Cerebellar nuclear complex (tissue), 1 donor: ENCODE data around the gene TPRX2.
"Not testable (repeated sequence)": the region's sequence is repeated elsewhere in the genome, so short reads cannot be mapped to it uniquely, and the experiment has no call there.

ENCODE experiments used
- DNase-seq, 2 experiments: peaks; one replicate each; lab custom pipeline; 2025; lab: John Stamatoyannopoulos, UW

The TPRX2 gene, protein sequence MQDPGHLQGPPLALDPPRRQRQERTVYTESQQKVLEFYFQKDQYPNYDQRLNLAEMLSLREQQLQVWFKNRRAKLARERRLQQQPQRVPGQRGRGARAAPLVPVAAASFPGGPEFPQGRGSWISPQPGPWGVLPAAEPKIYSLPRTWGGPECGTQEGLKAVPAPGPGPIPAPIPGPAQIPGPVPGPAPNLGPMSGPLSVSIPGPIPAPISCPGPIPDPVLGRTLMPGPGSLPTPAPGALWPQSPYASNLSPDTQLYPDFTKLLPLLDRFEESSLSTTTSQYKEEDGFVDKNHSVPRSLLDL

DNA sequence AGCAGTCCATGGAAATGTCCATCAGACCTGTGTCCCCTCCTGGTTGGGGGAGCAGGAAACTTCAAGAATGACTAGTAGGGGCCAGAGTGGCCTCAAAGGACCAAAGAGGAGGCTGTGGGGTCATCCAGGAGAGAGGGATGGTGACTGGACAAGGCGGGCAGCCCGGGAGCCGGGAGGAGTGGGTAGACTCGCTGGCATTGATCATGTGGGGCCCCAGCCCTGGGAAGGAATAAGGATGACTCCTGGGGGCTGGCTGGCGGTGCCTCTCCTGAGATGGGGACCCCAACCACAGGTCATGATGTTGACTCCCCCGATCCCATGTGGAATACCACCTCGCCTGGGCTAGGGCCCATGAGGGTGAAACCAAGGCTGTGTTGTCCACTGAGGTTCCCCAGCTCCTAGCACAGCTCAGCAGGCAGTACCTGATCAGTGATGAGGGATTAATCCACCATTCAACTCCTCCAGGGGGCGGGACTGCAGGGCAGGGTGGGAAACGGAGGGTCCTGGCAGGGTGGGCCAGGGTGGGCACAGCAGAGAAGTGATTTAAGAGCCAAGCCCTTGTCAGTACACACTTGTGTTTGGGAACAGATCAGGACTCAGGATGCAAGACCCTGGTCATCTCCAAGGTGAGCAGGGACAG is at the start of gene TPRX2:
Gene TPRX2 (plus strand): TSS at position 590 of the 640 bp plus-strand sequence. CDS start 12 bp downstream, at position 602.
- DNase-seq, result not testable (repeated sequence)

DNA sequence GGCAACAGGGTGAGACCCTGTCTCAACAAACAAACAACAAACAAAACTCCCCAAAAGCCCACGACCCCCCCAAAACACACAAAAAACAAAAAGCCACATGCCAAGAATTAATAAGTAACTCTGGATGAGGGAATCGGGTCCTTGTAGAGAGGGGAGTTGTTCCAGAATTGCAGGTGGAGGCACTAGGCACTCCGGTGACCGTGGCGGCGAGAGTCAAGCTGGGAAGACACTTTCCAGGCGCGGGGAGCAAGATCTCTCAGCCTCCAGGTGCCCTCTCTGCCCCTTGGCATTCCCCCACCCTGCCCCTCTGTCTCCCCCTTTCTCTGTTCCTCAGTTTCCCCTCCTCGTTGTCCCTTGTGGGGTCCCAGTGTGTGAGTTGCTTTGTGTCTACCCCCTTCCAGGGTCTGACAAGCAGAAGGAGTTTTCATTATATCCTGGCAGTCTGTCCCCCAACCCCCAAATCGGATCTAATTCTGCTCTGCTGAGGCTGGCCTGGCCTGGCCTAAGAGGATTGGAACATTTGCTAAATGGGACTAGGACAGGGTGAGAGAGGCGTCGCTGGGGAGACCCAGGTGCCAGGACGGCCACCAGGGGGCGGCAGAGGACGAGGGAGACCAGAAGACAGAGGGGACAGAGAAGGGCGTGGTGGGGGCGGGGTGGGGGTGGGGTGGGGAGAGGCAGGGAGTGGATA is 45.6 kb upstream of the TPRX2 start:
- no peak for DNase-seq

DNA sequence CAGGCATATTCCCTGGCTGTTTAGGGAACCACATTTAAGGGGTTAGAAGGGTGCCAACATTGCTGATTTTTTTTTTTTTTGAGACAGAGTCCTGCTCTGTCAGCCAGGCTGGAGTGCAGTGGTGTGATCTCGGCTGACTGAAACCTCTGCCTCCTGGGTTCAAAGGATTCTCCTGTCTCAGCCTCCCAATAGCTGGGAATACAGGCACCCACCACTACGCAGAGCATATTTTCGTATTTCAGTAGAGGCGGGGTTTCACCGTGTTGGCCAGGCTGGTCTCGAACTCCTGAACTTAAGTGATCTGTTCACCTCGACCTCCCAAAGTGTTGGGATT is 45.1 kb upstream of the TPRX2 start:
- DNase-seq, result no peak

DNA sequence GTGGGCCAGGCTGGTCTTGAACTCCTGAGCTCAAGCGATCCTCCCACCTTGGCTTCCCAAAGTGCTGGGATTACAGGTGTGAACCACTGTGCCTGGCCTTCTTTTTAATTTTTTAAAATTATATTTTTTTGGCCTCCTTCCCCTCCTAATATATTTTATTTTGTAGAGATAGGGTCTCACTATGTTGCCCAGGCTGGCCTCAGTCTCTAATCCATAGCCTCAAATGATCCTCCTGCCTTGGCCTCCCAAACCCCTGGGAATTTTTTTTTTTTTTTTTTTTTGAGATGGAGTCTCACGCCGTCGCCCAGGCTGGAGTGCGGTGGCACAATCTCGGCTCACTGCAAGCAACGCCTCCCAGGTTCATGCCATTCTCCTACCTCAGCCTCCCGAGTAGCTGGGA is 42.8 kb upstream of the TPRX2 start:
- DNase-seq, result not testable (repeated sequence)

DNA sequence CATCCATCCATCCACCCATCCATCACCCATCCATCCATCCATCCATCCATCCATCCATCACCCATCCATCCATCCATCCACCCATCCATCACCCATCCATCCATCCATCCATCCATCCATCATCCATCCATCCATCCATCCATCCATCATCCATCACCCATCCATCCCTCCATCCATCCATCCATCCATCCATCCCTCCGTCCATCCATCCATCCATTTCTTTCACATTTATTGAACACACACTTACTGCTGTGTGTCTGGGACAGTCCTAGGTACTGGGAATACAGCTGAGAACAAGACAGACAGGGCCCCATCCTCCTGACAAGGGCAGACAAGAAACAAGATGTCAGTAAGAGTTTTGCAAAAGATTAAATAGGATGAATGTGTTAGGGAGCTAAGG is 40.8 kb upstream of the TPRX2 start:
- not testable (repeated sequence) for DNase-seq

DNA sequence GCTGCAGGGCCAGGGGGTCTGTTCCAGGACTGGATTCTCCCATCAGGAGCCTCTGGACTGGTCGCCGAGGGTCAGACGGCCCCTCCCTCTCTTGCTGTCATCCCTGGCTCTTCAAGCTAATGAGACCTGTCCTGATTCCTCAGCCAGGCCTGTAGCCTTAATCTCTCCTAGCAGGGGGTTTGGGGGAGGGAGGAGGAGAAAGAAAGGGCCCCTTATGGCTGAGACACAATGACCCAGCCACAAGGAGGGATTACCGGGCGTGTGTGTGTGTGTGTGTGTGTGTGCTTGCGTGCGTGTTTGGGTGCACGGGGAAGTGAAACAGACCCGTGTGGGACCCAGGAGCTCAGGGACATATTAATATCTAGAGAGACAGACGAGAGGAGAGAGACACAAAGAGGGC is 39.2 kb upstream of the TPRX2 start:
- DNase-seq, result no peak

DNA sequence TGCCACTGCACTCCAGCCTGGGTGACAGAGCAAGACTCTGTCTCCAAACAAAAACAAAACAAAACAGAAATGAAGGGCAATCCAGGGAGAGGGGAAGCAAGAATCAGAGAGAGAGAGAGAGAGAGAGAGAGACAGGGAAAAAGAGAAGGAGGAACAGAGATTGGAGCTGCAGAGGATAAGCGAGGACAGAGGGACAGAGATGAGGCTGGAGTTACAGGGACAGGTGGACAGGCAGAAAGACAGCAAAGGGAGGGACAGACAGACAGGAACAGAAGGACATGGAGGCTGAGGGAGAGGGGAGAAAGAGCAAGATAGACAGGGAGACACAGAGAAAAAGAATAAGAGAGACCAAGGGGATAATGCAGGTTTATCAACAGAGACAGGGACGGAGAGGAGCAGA is 38.6 kb upstream of the TPRX2 start:
- no peak for DNase-seq

DNA sequence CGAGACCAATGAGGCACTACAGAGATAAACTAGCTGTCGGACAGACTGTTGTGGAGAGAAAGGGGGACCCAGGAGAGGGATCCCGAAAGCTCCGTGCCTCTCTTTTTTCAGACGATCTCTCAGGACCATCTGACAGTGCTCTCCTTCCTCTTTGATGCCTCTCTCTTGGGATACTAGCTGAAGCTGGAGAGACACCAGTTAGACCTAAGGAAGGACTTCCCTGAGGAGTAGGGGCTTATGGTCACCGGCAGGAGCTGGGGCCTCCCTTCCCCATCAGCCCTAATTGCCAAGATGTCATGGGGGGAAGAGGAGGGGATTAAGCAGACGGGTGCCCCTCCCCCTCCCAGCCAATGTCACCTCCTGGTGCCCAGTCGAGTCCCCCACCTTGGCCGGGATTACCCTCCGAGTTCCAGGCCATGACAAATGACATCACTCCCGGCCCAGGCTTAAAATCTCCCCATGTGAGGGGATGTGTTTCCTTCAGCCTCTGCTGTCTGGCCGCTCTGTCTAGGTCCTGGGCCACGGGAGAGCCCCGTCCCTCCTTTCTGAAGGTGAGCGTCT is 37.5 kb upstream of the TPRX2 start, which contains the start of gene CRX:
Gene CRX (plus strand): TSS at position 478 of the 561 bp plus-strand sequence. CDS start 12,507 bp downstream, outside the sequence.
- no peak for DNase-seq

DNA sequence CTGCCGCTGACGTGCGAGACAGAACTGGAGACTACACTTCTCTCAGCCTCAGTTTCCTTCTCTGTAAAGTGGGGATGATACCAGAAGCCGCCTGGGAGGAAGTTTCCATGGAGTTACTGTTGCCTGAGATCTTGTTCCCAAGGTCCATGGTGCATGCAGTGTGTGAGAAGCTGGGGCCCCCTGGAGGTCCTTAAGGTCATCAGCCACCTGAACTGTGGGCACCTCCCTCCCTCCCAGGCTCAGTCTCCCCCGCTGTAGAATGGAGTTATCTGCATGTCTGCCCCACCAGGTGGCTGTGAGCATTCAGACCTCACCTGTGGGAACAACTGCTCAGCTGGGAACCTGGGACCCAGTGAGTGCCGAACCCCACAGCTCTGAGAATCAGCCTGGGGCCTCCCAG is 34.6 kb upstream of the TPRX2 start:
- DNase-seq, result no peak

DNA sequence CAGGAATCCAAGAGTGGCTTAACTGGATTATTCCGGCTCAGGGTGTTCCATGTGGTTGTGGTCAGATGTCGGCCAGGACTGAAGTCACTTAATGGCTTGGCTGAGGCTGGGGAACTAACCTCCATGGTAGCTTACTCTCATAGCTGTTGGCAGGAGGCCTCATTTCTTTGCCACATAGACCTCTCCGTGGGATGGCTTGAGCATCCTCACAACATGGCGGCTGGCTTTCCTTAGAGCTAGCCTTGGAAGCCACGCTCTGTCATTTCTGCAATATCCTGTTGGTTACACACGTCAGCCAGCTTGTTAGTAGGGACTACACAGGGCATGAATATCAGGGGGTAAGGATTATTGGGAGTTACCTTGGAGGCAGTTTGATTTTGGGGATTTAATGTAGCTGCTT is 32.2 kb upstream of the TPRX2 start:
- DNase-seq, result no peak

DNA sequence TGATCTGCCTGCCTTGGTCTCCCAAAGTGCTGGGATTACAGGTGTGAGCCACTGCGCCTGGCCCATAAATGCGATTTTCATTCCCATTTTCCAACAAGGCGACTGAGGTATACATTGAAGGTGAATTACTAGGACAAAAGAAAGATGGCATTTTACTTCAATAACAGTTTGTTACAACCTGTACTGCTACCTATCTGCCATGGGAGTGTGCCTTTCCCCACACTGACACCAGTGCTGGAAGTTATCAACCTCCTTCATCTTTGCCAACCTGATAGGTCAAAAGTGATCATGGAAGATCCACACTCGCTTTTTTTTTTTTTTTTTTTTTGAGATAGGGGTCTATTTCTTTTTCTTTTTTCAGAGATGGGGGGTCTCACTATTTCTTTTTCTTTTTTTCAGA is 26.3 kb upstream of the TPRX2 start:
- DNase-seq, result no peak

DNA sequence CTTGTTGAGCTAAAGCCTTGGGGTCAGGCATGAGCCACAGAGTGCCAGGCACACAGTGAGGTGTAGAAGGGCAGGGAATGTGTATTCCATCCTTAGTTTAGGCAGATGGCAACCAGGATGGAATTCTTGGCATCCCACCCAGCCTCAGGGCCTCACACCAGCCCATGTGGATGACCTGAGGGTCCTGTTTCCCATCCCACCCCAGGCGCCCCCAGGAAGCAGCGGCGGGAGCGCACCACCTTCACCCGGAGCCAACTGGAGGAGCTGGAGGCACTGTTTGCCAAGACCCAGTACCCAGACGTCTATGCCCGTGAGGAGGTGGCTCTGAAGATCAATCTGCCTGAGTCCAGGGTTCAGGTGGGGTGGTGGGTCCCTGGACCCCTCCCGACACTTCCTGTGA is 23.0 kb upstream of the TPRX2 start:
- no peak for DNase-seq

DNA sequence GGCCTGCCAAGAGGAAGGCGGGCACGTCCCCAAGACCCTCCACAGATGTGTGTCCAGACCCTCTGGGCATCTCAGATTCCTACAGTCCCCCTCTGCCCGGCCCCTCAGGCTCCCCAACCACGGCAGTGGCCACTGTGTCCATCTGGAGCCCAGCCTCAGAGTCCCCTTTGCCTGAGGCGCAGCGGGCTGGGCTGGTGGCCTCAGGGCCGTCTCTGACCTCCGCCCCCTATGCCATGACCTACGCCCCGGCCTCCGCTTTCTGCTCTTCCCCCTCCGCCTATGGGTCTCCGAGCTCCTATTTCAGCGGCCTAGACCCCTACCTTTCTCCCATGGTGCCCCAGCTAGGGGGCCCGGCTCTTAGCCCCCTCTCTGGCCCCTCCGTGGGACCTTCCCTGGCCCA is 19.6 kb upstream of the TPRX2 start:
- DNase-seq, result no peak

DNA sequence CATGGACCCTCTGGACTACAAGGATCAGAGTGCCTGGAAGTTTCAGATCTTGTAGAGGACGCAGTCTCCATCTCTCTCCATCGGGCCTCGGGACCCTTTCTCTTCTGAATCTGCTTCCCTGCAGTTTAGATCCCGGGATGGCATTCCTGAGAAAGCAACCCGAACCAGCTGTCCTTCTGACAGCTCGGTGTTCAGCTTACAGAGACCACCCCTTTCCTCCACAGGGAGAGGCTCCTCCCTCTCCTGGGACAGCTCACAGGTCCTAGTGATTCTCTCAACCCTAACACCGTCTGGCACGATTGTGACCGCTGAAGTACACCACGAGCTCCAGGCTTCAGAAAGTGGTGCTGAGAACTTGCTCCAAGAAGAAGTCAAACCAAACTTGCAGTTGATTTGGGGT is 19.1 kb upstream of the TPRX2 start:
- DNase-seq, result no peak

DNA sequence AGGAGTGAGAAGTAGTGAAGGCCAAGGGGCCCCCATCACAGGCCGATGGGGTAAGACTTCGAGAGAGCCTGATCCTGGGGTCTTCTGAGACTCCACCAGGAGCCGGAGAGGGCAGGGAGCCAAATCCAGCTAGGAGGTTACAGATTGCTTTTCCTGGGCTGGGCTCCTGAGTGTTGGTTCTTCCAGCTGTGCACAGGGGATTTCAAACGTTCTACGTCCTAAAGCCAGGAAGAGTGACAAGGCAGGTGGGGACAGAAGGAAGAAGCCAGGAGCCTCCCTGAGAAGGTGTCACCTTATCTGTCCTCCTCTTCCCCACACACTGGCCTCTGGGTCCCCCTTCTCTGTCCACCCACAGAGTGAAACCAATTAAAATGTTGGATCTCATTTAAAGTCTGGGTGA is 16.1 kb upstream of the TPRX2 start:
- DNase-seq, result no peak

DNA sequence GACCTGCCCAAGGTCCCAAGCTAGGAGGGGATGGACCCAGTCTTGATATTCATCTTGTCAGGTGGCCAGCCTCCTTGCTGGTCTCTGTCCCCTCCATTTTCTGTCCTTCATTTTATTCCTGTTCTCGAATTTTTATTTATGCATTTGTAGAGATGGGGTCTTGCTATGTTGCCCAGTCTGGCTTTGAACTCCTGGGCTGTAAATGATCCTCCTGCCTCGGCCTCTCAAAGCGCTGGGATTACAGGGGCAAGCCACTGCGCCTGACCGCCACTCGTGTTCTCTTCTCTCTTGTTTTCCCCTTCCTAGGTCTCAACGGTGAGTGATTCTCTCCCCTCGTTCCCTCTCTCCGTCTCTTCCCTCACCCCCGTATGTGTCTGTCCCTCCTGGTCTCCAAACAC is 10.6 kb upstream of the TPRX2 start:
- DNase-seq, result no peak

DNA sequence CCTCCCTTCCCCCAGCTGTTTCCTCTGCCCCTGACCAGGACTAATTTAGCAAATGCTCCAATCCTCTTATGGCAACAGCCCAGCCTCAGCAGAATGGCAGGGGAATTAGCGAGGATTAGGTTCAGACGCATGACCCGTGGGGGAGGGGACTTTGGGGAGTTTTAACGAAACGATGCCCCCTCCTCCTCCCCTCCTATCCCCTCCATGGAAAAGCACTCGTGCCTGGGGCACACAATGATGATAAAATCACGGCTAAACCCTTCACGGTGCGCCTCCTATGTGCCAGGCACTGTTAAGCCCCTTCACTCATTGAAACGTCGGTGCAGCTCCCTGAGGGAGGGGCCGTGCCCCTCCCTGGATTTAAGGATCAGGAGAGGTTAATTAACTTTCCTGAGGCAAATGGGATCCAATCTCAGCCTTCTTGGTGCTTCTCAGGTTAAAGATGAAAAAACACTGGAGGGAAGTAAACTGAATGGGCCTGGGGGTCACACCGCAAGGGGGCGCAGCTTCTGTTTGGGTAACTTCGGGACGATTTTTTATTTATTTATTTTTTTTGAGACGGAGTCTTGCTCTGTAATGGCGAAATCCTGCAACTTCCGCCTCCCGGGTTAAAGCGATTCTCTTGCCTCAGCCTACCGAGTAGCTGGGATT is 10.1 kb upstream of the TPRX2 start:
- no peak for DNase-seq

DNA sequence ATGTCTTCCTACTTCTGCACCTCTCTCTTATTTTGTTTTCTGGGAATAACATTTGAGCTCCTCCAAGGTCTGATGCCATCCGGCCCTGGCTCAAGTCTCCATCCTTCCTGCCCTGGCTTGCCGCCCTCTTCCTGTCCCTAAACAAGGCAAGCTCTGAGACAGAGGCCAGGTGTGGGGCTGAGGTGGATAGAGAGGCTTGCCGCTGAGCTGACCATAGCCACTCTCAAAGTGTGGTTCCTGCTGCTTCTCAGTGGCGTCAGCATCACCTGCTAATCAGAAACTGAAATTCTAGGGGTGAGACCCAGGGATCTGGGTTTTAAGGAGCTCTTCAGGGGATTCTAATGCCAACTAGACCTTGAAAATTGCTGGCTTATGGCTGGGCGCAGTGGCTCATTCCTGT is 6.0 kb upstream of the TPRX2 start:
- DNase-seq, result no peak

DNA sequence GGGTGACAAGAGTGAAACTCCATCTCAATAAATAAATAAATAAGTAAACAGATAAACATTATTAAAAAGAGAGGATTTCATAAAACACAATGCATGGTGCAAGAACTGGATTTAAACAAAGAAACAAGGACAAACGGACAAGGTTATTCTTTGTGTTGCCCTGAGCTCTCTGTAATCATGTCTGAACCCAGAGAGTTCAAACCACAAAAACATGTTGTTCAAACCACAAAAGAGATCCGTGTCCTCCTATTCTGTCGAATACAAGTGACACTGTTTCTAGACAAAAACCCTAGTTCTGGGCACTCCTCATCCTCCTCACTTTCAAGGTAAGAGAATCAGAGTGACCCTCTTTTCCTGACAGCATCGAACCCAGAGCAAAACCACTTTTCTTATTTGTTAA is 4.6 kb upstream of the TPRX2 start:
- no peak for DNase-seq

DNA sequence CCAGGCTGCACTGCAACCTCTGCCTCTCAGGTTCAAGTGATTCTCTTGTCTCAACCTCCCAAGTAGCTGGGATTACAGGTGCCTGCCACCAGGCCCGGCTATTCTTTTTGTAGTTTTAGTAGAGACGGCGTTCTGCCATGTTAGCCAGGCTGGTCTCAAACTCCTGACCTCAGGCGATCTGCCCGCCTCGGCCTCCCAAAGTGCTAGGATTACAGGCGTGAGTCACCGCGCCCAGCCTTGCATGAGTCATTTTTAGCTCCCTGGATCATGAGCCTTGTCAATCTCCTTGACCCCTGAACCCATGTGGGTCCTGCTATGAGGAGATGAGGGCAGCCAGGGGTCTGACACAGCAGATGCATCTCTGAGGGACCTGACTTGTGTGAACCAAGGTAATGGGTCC is 804 bp upstream of the TPRX2 start:
- DNase-seq, result not testable (repeated sequence)

DNA sequence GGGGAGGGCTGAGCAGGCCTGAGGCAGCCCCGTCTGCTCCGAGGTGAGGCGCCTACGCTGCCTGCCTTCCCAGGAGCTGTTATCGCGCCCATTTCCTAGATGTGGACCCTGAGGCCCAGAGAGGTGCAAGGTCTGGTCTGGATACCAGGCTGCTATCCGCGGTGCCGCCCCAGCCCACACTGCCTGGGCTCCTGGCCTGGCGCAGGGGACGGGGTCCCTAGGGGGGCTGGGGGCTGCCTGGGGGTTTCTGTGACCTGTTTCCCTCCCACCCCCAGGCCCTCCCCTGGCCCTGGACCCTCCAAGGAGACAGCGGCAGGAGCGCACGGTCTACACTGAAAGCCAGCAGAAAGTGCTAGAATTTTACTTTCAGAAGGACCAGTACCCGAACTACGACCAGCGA is 803 bp downstream of the TPRX2 start:
- not testable (repeated sequence) for DNase-seq

DNA sequence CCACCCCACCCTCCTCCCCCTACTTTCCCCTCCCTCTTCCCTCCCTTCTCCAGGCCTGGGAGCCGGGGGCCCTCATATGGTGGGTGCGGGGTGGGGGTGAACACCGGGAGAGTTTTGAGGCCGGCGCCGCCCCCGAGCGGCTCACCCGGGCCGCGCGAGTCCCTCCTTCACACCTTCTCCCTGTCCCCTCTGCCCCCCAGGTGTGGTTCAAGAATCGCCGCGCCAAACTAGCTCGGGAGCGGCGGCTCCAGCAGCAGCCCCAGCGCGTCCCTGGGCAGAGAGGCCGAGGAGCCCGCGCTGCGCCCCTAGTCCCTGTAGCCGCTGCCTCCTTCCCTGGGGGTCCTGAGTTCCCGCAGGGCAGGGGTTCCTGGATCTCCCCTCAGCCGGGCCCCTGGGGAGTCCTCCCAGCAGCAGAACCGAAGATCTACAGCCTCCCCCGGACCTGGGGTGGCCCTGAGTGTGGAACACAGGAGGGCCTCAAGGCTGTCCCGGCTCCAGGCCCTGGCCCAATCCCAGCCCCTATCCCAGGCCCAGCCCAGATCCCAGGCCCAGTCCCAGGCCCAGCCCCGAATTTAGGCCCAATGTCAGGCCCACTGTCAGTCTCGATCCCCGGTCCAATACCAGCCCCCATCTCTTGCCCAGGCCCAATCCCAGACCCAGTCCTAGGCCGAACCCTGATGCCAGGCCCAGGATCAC is 1.7 kb downstream of the TPRX2 start:
- DNase-seq, result no peak
